Daoy (cell line): ENCODE data around the gene BMPR1A. TPM values are rescaled to one million over a fixed set of nuclear protein-coding genes. Genes with fewer than 3 reads are reported as not detected.
A peak's percentile ranks its signal among the peaks of the same experiment; 100 is the strongest.
"Not testable (repeated sequence)": the region's sequence is repeated elsewhere in the genome, so short reads cannot be mapped to it uniquely, and the experiment has no call there.

Experiments used
- DNase-seq: peaks from one replicate; pipeline ENCODE4 v3.0.0-alpha.2; 2015; ENCODE audit warnings: low read depth
- total RNA-seq: library from RNA; depleted of rRNA; stranded (reverse); fragments of >200 nt; shearing (Covaris generic); gene quantifications from 2 replicates; pipeline ENCODE4 v1.2.3, GENCODE V29; 2014

Gene BMPR1A
- total RNA-seq, 1 experiment from 2014 or later: 18.6 TPM

DNA sequence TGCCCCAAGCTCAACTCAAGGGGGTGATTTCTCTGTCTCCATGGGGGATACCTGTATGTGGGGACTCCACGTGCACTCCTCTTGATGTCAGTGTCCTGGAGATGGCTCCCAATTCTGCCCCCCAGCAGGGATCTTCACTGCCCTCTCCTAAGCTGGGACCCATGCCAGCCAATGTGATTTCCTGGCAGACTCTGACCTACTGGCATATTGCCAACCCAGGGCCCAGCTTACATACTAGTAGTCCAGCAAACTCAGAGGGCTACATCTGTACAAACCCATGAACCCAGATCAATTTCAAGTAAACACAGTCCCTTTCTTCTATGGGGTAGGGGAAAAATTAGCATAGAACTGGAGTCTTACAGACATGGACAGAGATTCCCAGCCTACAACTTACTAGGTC, 26.2 kb upstream of the BMPR1A start:
- peak; percentile 13 for DNase-seq

DNA sequence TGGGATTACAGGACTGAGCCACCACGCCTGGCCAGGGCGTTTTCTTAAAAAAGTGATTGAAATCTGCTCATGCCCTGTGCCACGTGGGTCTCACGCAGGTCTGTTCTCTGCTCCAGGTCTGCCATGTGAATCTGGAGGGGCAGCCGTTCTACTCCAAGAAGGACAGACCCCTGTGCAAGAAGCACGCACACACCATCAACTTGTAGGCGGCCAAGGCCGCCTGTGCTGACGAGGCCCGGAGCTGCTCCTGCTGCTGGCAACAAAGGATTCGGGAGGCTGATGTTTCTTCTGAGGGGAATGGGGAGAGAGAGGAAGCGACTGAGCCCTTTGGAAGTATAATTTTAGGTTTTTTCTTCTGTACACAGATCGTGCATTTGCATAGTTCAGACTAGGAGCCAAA, 23.6 kb upstream of the BMPR1A start:
- no peak for DNase-seq

DNA sequence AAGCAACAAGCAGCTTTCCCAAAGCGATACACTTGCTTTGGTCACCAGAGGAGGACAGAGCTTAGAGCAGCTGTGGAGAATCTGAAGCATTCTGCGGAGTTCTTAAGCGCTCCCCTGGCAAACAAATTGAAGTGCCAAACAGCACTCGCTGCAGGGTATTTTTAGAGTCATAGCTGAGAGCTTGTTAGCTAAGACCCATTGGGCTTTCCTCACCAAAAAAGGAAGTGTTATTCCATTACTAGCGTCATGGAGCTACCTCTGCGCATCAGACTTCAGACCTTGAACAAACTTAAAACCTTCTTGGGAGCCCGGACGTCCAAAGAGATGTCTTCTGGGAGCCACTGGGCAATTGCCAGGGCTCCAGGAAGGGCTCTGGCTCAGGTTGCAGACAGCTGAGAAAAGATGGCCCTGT, 23.2 kb upstream of the BMPR1A start:
- DNase-seq: no peak

GRCh38 chr10:86734207-86734988, 22.0 kb upstream of the BMPR1A start:
- DNase-seq: no peak

DNA sequence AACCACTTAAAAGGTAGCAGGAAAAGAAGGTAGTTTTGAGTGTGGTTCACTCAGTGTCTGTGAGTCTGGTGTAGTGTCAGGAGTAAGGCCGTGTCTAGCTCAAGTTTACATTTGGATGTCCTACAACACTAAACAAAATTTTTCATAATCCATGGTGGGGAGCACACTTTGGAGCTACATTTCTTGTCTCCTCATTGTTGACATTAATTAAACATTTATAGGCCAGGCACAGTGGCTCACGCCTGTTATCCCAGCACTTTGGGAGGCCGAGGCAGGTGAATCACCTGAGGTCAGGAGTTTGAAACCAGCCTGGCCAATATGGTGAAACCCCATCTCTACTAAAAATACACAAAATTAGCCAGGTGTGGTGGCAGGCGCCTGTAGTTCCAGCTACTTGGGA, 21.1 kb upstream of the BMPR1A start:
- DNase-seq: not testable (repeated sequence)

GRCh38 chr10:86742230-86742629, 14.2 kb upstream of the BMPR1A start:
- no peak for DNase-seq

DNA sequence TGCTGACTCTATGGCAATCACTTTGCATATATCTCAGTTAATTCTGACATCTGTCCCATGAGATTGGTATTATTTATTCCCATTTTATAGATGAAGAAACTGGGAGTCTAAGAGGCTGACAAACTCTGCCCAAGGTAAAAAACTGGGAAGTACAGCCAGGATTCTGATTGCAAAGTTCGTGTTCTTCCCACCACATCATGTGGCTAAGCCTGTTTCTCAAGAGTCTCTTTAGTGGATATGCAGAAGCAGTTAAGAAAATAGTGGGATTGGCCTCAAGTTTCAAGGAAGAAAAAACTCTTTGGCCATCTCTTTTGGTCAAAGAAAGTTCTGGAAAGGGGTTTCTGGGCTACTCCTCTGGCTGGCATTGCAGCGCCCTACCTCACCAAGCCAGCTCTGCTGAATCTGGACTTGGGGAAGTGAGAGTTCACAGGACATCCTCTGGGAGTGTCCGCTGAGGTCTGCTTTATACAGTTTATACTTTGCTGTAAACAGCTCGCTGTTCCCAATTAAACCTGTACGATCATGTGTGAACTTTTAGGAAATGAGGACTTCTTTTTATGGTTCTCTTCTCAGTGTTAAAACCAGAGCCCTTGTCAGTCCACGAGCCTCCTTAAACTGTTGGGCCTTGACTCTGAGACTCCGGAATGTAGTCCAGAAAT, 12.2 kb upstream of the BMPR1A start:
- no peak for DNase-seq

DNA sequence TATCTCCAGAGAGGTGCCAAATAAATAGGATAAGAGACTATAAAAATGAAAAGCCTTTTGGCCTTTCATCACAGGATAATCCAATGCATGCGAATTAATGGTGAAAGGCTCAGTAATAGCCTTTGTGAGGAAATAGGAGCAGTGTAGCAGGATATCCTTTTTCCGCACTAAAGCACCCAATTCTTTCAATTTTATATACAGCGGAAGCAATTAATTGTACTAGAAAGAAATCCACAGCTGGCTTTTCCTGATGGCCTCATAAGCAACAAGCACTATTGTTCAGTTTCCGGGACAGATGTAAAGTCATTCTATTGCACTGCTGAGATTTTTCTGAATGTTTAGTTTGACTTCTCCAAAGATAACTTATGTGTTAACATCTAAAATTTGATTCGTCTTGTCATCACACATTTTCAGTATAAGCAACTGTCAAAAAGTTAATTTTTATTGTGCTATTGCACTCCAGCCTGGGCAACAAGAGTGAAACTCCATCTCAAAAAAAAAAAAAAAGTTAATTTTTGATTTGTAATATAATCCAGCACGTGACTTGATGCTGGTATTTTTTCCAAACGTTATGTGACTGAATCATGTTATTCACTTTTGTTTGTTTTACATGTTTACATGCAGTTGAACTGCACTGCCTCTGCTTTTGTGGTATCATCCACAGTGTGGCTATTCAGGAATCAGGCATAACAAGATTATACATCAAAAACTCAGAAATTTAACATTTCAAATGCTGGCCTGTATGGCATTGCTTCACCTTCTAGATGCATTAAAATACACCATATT, 8.4 kb upstream of the BMPR1A start:
- DNase-seq: no peak

DNA sequence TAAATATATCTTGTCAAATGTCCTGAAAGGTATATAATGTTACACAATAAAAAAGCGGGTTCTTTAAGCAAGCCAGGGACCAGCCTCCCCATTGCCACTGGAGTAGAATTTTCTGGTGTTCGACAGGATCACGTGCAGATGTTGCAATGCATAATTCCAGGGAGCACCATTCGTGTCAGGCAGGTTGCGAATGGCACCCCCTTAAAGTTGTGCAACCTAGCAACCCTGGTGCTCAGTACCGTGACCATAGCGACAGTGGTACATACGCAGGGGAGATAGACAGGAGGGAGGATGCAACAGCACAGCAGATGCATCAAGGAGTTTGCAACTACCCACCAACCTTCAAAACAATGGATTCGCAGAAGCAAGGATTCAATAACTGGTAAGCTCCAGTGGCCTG, 6.6 kb upstream of the BMPR1A start:
- no peak for DNase-seq

DNA sequence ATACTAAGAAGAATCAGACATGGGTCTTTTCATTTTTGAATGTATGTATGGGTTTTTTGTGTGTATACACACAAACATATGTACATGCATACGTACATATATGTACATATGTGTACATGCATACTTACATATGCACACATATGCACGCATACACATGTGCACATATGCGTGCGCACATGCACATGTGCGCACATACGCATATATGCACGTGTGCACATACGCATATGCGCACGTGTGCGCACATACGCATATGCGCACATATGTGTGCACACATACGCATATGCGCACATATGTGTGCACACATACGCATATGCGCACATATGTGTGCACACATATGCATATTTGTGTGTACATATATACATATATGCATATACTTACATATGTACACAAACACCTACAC, 4.9 kb upstream of the BMPR1A start:
- no peak for DNase-seq

DNA sequence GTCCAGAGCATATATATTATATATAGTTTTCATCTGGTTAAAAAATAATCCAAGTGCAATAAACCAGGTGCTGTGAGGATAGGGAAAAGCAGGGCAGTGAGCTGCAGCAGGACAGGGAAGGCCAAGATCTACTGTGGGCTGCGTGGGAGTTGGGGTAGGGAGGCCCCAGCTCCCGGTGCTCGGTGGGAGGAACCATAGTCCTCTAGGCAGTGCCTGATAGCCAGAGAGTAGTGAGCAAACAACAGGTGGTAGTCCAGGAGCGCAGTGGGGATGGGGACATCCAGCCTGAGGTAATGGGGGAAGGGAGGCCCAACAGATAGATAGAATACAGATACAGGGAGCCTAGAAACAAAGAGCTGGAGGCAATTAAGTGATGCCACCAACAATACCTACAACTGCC, 4.1 kb upstream of the BMPR1A start:
- no peak for DNase-seq

DNA sequence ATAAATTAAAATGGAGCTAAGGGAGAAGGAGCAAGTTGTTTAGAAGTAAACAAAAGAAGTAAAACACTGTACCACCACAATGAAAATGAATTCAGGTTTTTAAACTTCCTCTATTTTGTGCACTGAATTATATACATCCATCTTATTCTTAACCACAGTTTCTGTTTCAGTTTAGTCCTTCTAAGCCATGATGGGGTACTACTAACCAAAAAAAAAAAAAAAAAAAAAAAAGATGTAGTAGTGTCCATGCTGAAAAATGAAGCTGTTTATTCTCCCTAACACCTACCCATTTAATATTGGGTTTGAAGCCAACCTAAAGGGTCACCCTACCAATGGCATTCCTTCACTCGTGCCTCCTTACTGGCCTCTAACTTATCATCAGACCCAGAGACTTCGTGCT, 3.4 kb upstream of the BMPR1A start:
- no peak for DNase-seq

DNA sequence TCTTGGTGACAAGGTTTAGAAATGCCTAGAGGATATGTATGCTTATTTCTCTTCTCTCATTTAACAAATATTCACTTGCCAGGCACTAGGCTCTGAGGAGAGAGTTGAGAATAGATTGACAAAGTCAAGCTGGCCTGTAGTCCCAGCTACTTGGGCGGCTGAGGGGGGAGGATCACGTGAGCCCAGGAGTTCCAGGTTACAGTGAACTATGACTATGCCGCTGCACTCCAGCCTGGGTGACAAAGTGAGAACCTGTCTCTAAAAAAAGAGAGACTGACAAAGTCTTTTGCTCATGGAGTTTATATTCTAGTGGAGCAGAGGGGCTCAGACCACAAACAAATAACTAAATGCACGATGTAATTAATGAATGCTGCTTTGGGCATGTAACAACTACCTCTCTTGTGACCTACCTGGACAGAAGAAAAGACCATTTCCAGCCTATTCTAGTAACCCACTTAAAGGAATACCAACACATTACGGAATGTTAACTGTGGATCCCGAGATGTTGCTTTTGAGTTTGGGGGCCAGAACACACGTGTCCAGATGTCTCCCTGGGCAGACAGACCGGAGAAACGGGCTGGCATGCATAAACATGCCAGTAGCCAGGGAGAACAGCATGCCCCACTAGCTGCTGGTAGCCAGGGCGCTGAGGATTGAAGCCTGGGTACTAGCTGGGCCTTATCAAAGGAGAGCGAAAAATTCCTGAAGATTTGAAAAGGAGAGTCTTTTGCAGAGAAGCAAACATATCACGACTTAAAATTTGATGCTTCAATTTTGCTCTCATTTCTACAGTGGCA, 2.6 kb upstream of the BMPR1A start:
- DNase-seq: no peak

- DNase-seq: no peak
Measured at GRCh38 chr10:86755454-86755739, 1.0 kb upstream of the BMPR1A start.

DNA sequence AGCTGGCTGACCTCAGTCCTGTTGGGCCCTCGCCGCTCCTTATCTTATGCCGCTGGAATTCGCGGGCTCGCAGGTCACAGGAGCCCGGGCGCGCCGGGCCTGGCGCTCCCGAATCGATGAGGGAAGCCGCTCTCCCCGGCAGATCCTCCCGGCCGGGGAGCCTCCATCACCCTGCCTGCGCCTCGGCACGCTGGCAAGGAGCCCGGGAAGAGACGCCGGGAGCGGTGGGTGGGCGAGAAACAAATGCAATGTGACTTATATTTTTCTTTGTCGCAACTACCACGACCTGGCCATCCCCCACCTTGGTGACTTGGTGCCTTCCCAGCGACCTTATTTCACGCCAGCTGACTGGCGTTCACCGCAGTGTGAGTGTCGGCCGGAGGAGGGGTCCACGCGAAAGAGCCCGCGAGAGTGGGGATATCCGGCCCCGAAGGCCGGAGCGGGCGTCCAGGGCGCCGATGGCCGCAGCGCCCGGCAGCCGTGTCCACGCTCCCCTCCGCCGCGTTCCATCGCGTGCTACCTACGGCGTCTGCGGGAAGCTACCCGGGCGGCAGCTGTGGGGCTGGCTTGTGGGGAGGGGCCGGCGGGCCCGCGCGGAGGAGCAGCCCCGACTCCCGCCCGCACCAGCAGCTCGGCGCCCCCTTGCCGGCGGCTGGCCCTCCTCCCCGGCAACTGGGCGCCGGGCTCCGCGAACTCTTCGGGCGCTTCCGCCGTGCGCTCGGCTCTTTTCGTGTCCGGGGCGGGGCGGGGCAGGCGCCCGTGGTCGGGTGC, 494 bp upstream of the BMPR1A start:
- DNase-seq: peak; percentile 91

DNA sequence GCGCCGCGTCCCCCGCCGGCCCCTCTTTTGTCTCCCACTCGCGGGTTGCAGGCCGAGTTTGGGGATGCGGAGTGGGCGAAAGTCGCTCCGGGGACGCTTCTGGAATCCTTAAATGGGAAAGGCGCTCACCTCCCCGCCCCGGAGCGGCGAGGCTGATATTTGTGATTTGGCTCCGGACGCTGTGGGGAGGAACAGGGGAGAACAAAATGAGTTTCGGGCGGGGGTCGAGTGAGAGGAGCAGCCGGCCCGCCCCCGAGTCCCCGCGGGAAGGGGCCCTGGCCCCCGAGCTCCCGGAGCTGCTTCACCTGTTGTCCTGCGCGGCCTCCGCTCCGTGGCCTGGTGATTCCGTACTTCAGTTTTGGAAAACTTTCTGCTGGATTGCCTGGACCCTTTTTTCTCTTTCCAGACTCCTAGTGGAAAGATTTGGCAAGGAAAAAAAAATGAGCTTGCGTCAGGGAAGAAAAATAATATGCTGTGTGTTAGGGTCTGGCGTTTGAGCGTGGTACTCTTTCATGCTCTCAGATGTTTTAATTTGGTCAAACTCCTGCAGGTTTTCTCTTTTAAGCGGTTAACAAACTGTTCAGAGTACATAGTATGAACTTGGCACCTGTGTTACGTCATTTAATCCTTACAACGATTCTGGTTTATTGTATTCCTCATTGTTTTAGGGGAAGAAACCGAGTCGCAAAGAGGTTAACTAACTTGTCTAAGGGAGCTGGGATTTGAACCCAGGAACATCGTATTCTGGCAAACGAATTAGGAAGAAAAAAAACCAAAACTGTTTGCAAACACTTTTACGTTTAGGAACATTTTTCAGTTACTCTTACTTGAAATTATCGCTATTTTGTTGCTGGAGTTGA, 924 bp downstream of the BMPR1A start:
- peak; percentile 33 for DNase-seq

GRCh38 chr10:86758189-86759072, 2.0 kb downstream of the BMPR1A start:
- DNase-seq: no peak

- DNase-seq: no peak
Measured at GRCh38 chr10:86759073-86759672, 2.8 kb downstream of the BMPR1A start.

- no peak for DNase-seq
Measured at GRCh38 chr10:86763404-86763803, 7.0 kb downstream of the BMPR1A start.
